Liver (tissue), 3 donors: ENCODE data around the gene CIB2.

Source experiments
- CTCF ChIP-seq: fragments of 150-350 bp; IDR thresholded peaks from 2 replicates; pipeline ENCODE4 v1.5.1; 2017; ENCODE audit warnings: improper control_type of control experiment, low read depth, low read length; ENCODE audit not compliant: missing input control
- HNF4A ChIP-seq, 2 donors: conservative IDR thresholded peaks; 2 replicates each; pipeline ENCODE4 v1.6.1; 2016; ENCODE audit warnings: antibody characterized with exemption in 2 of 2, mild to moderate bottlenecking in 2 of 2
- HNF4G ChIP-seq: IDR thresholded peaks from 2 replicates; pipeline ENCODE4 v1.6.1; 2016; ENCODE audit warnings: antibody characterized with exemption
- MAX ChIP-seq: IDR thresholded peaks from 2 replicates; pipeline ENCODE4 v1.6.1; 2016; ENCODE audit warnings: antibody characterized with exemption
- REST ChIP-seq: IDR thresholded peaks from 2 replicates; pipeline ENCODE4 v1.6.1; 2016; ENCODE audit warnings: antibody characterized with exemption, mild to moderate bottlenecking
- ZBTB33 ChIP-seq: IDR thresholded peaks from 2 replicates; pipeline ENCODE4 v1.6.1; 2016; ENCODE audit warnings: antibody characterized with exemption
- donor health status: healthy.
- donor health status: healthy.

- TF ChIP-seq CTCF, result peak; percentile 2
- no peak for TF ChIP-seq MAX
- no peak for TF ChIP-seq HNF4G
- TF ChIP-seq ZBTB33, result no peak
- no peak for TF ChIP-seq REST
- no peak for TF ChIP-seq HNF4A (conservative IDR thresholded peaks at IDR 0.05)
Observed at GRCh38 chr15:78077053-78077870, 54.0 kb downstream of the CIB2 start, which contains the start of gene TBC1D2B.
